ENCODE measurements around the gene FOS.

- TF ChIP-seq CTCF (IDR thresholded peaks at IDR 0.05; ENCODE audit: low read depth, low read length) = no peak
- no peak for TF ChIP-seq POLR2A (IDR thresholded peaks at IDR 0.05; ENCODE audit: extremely low read depth, insufficient read length)
- TF ChIP-seq MYC (IDR thresholded peaks at IDR 0.05; ENCODE audit: low read depth, low read length) = no peak
Measured at GRCh38 chr14:75232597-75232996, 46.0 kb upstream of the FOS start.

All from NB4 (cell line).